ENCODE results near the gene GFPT2. TPM values are rescaled to one million over a fixed set of nuclear protein-coding genes. Genes with fewer than 3 reads are reported as not detected.

The GFPT2 gene
- total RNA-seq, 5 donors from 2014 or later (not counting 1 experiment from before 2014, with no cell fraction given), result 1.6 to 3.6 (median 2.0) TPM

DNA sequence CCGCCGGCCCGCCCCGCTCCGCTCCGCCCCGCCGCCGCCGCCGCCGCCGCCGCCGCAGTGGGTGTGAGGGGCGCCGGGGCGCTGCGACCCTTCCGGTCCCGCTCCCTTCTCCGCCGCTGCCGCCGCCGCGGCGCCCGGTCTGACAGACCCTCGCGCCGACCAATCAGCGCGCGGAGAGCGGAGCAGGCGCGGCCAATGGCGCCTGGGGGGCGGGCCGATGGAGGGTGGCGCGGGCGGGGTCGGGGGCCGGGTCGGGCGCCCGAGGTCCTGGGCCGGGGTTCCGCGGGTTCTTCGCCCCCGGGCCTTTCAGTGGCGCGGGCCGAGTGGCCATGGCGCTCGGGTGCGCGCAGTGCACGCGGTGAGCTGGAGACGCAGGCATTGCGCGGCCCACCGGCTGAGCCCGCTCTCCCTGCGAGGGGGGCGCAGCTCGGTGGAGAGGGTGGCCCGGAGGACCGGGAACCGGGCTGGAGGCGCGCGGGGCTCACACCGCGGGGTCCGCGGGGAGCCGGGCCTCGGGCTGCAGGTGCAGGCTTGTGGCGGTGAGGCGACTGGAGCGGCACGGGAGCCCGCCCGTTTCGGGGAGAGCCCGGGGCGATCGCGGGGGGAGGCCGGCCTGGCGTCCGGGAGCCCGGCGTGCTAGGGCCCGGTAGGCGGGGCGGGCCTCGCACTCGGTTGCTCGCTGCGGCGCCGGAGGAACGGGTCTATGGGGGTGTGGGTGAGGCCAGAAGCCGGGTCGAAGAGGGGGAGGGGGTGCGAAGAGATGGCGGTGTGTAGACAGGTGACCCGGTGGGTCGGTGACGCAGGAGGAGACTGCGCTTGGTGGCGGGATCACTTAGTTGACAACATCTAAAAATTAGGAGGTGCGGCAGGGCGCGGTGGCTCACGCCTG is 60.9 kb downstream of the GFPT2 start, which contains the start of gene MAPK9:
Gene MAPK9, minus strand, starts transcription at position 141 of the 889 bp plus-strand sequence. CDS start 11,522 bp downstream, outside the sequence.
- peaks cover 55 to 62% (median 57%) of the 10 kb centered on the region in 3 donors for H3K4me1 Mint-ChIP-seq
- WGBS (ENCODE audit: insufficient coverage), result under 1% methylated on average over 116 of the region's 122 CpGs
- ChIA-PET CTCF (interaction anchor here (0.6 to 4.2 kb wide), 10 partner anchors 23 to 484 kb away, joined by 3 to 42 read pairs (median 6); no protein-coding TSS in a partner anchor), POLR2A (interaction anchor here in 1 of 2 donors (1.6 kb wide), 1 partner anchor 33 kb away, joined by 3 read pairs; no protein-coding TSS in a partner anchor)
- Histone ChIP-seq H3K27me3 (replicated peaks in 1 of 2; ENCODE audit: control insufficient read depth in 2 of 2, extremely low read depth in 1 of 2, insufficient read depth in 2 of 2, low read length in 1 of 2) (no peaks in the 10 kb centered on the region), H3K4me3 (ENCODE audit: control insufficient read depth in 1 of 2, extremely low read depth in 1 of 2, low read length in 1 of 2) (peak within 1 kb of the TSS; percentile 60 to 81), H3K27ac (ENCODE audit: low read length) (peak within 1 kb of the TSS; percentile 87), H3K4me1 (ENCODE audit: control insufficient read depth in 1 of 2, extremely low read depth in 1 of 2, insufficient read depth in 2 of 2, low read length in 2 of 2) (peaks cover 2 to 46% of the 10 kb centered on the region in 2 experiments), H3K9me3 (no peaks in the 10 kb centered on the region), H3K36me3 (ENCODE audit: control insufficient read depth in 2 of 2, extremely low read depth in 1 of 2, insufficient read depth in 1 of 2, low read length in 1 of 2) (no peaks in the 10 kb centered on the region)
- H3K27ac Mint-ChIP-seq, result peak within 1 kb of the TSS; percentile 96
- H3K4me3 Mint-ChIP-seq, result peak within 1 kb of the TSS; percentile 94 to 95 (median 95)
- H3K9me3 Mint-ChIP-seq, result no peaks in the 10 kb centered on the region
- DNase-seq (peak; percentile 79 to 92 (median 86)), ATAC-seq (replicated peaks in 1 of 4) (peak; percentile 78 to 85 (median 84))
- H3K36me3 Mint-ChIP-seq, result peaks cover 5% of the 10 kb centered on the region
- H3K27me3 Mint-ChIP-seq, result no peaks in the 10 kb centered on the region

- Mint-ChIP-seq H3K4me1 (peaks cover 62 to 66% (median 62%) of the 10 kb centered on the region in 3 donors), H3K9me3 (no peaks in the 10 kb centered on the region), H3K36me3 (peaks cover 13% of the 10 kb centered on the region), H3K4me3 (peak overlapping the region; percentile 87 to 95 (median 88)), H3K27ac (peak overlapping the region; percentile 84 to 85), H3K27me3 (no peaks in the 10 kb centered on the region)
- Histone ChIP-seq H3K9me3 (no peaks in the 10 kb centered on the region), H3K27ac (ENCODE audit: low read length) (no peak overlapping the region), H3K4me3 (ENCODE audit: control insufficient read depth in 1 of 2, extremely low read depth in 1 of 2, low read length in 1 of 2) (peak overlapping the region; percentile 49 to 81), H3K36me3 (ENCODE audit: control insufficient read depth in 2 of 2, extremely low read depth in 1 of 2, insufficient read depth in 1 of 2, low read length in 1 of 2) (peaks cover 0 to 4% of the 10 kb centered on the region in 2 donors), H3K4me1 (ENCODE audit: control insufficient read depth in 1 of 2, extremely low read depth in 1 of 2, insufficient read depth in 2 of 2, low read length in 2 of 2) (peaks cover 2 to 40% of the 10 kb centered on the region in 2 experiments), H3K27me3 (replicated peaks in 1 of 2; ENCODE audit: control insufficient read depth in 2 of 2, extremely low read depth in 1 of 2, insufficient read depth in 2 of 2, low read length in 1 of 2) (no peaks in the 10 kb centered on the region)
- CTCF ChIA-PET, result no interaction called here
- WGBS (ENCODE audit: insufficient coverage), result under 1% methylated on average over 63 of the region's 68 CpGs
- DNase-seq (peak in 8 of 35 experiments; percentile 3 to 39 (median 12)), ATAC-seq (replicated peaks in 1 of 4) (peak; percentile 7 to 47 (median 40))
- POLR2A ChIA-PET, result interaction anchor here in 1 of 2 donors (1.6 kb wide), 1 partner anchor 33 kb away, joined by 3 read pairs; no protein-coding TSS in a partner anchor
Observed at GRCh38 chr5:180291234-180291940, 61.7 kb downstream of the GFPT2 start.

- Mint-ChIP-seq H3K4me1 (peaks cover 58 to 63% (median 62%) of the 10 kb centered on the region in 3 donors), H3K9me3 (no peaks in the 10 kb centered on the region), H3K4me3 (peak overlapping the region; percentile 87 to 95 (median 88)), H3K27ac (peak overlapping the region; percentile 84 to 85), H3K36me3 (peaks cover 15% of the 10 kb centered on the region), H3K27me3 (no peaks in the 10 kb centered on the region)
- CTCF ChIA-PET, result interaction anchor here in 1 of 2 donors (0.9 kb wide), 1 partner anchor 38 kb away, joined by 3 read pairs; no protein-coding TSS in a partner anchor
- H3K9me3 ChIP-seq, result no peaks in the 10 kb centered on the region
- no peak for DNase-seq
- peaks cover 0 to 4% of the 10 kb centered on the region in 2 donors for H3K36me3 ChIP-seq (ENCODE audit: control insufficient read depth in 2 of 2, extremely low read depth in 1 of 2, insufficient read depth in 1 of 2, low read length in 1 of 2)
- H3K4me1 ChIP-seq (ENCODE audit: control insufficient read depth in 1 of 2, extremely low read depth in 1 of 2, insufficient read depth in 2 of 2, low read length in 2 of 2), result peaks cover 2 to 37% of the 10 kb centered on the region in 2 experiments
- no peak for ATAC-seq (replicated peaks in 1 of 4)
- no peaks in the 10 kb centered on the region for H3K27me3 ChIP-seq (replicated peaks in 1 of 2; ENCODE audit: control insufficient read depth in 2 of 2, extremely low read depth in 1 of 2, insufficient read depth in 2 of 2, low read length in 1 of 2)
- WGBS (ENCODE audit: insufficient coverage), result 53% methylated on average over 9 of the region's 13 CpGs
- no peak overlapping the region for H3K27ac ChIP-seq (ENCODE audit: low read length)
- peak overlapping the region; percentile 33 to 49 for H3K4me3 ChIP-seq (ENCODE audit: control insufficient read depth in 1 of 2, extremely low read depth in 1 of 2, low read length in 1 of 2)
- POLR2A ChIA-PET, result interaction anchor here in 1 of 2 donors (0.6 kb wide), 1 partner anchor 570 kb away, joined by 10 read pairs; no protein-coding TSS in a partner anchor
Observed at GRCh38 chr5:180290568-180291233, 62.4 kb downstream of the GFPT2 start.

- ATAC-seq (replicated peaks in 1 of 4), result no peak
- Mint-ChIP-seq H3K4me3 (peak overlapping the region; percentile 47 to 95 (median 87)), H3K27ac (no peak overlapping the region), H3K9me3 (no peaks in the 10 kb centered on the region), H3K27me3 (no peaks in the 10 kb centered on the region), H3K36me3 (peaks cover 22% of the 10 kb centered on the region), H3K4me1 (peaks cover 63 to 69% (median 63%) of the 10 kb centered on the region in 3 donors)
- no peaks in the 10 kb centered on the region for H3K9me3 ChIP-seq
- no peak overlapping the region for H3K4me3 ChIP-seq (ENCODE audit: control insufficient read depth in 1 of 2, extremely low read depth in 1 of 2, low read length in 1 of 2)
- ChIA-PET CTCF (interaction anchor here in 1 of 2 donors (0.9 to 1.0 kb wide), 2 partner anchors 39 kb away, joined by 3 to 5 read pairs; no protein-coding TSS in a partner anchor), POLR2A (no interaction called here)
- 93% methylated on average over 5 of the region's 5 CpGs for WGBS (ENCODE audit: insufficient coverage)
- no peak for DNase-seq
- H3K27ac ChIP-seq (ENCODE audit: low read length), result no peak overlapping the region
- H3K4me1 ChIP-seq (ENCODE audit: control insufficient read depth in 1 of 2, extremely low read depth in 1 of 2, insufficient read depth in 2 of 2, low read length in 2 of 2), result peaks cover 2 to 37% of the 10 kb centered on the region in 2 experiments
- no peaks in the 10 kb centered on the region for H3K27me3 ChIP-seq (replicated peaks in 1 of 2; ENCODE audit: control insufficient read depth in 2 of 2, extremely low read depth in 1 of 2, insufficient read depth in 2 of 2, low read length in 1 of 2)
- H3K36me3 ChIP-seq (ENCODE audit: control insufficient read depth in 2 of 2, extremely low read depth in 1 of 2, insufficient read depth in 1 of 2, low read length in 1 of 2), result peaks cover 2 to 6% of the 10 kb centered on the region in 2 donors
Observed at GRCh38 chr5:180289966-180290365, 63.2 kb downstream of the GFPT2 start.

DNA sequence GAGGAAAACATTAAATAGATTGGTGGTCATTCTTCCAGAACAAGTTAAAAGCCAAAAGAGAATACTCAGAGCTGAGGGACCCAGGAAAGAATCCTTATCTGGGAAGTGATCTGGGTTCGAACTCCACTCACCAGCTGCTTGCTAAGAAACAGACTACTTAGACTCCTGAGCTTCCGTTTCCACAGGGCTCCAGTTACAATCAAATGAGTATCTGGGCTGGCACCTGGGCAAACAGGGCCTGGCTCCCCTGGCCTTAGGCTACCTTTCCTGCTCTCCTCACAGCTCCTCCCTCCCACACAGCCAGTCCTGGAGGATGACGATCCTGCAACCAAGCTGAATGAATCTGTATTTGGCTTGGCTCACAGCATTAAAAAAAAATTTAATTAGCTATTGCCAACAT is 63.7 kb downstream of the GFPT2 start:
- no peak overlapping the region for H3K27ac ChIP-seq (ENCODE audit: low read length)
- H3K4me1 Mint-ChIP-seq, result peaks cover 64 to 69% (median 67%) of the 10 kb centered on the region in 3 donors
- H3K9me3 ChIP-seq, result no peaks in the 10 kb centered on the region
- H3K27me3 ChIP-seq (replicated peaks in 1 of 2; ENCODE audit: control insufficient read depth in 2 of 2, extremely low read depth in 1 of 2, insufficient read depth in 2 of 2, low read length in 1 of 2), result no peaks in the 10 kb centered on the region
- POLR2A ChIA-PET, result no interaction called here
- no peaks in the 10 kb centered on the region for H3K27me3 Mint-ChIP-seq
- H3K9me3 Mint-ChIP-seq, result no peaks in the 10 kb centered on the region
- H3K27ac Mint-ChIP-seq, result no peak overlapping the region
- no peak for ATAC-seq (replicated peaks in 1 of 4)
- H3K4me3 ChIP-seq (ENCODE audit: control insufficient read depth in 1 of 2, extremely low read depth in 1 of 2, low read length in 1 of 2), result no peak overlapping the region
- peaks cover 27% of the 10 kb centered on the region for H3K36me3 Mint-ChIP-seq
- H3K4me1 ChIP-seq (ENCODE audit: control insufficient read depth in 1 of 2, extremely low read depth in 1 of 2, insufficient read depth in 2 of 2, low read length in 2 of 2), result peaks cover 2 to 37% of the 10 kb centered on the region in 2 experiments
- peak overlapping the region in 1 of 3 donors; percentile 95 for H3K4me3 Mint-ChIP-seq
- peaks cover 4 to 7% of the 10 kb centered on the region in 2 donors for H3K36me3 ChIP-seq (ENCODE audit: control insufficient read depth in 2 of 2, extremely low read depth in 1 of 2, insufficient read depth in 1 of 2, low read length in 1 of 2)
- CTCF ChIA-PET, result interaction anchor here in 1 of 2 donors (1.0 kb wide), 1 partner anchor 40 kb away, joined by 5 read pairs; no protein-coding TSS in a partner anchor
- 100% methylated on average over 2 of the region's 3 CpGs for WGBS (ENCODE audit: insufficient coverage)
- DNase-seq, result no peak

Data from T-cell (primary cell).